HepG2 (cell line): Measurements from ENCODE around the gene SLC13A5. TPM values are rescaled to one million over a fixed set of nuclear protein-coding genes. Genes with fewer than 3 reads are reported as not detected.

Source experiments
- CENPBD1 ChIP-seq: sonication (generic); formaldehyde crosslinking; IDR thresholded peaks from 2 replicates; pipeline ENCODE4 v1.8.0; 2022; ENCODE audit warnings: missing genetic modification reagents, low read depth, mild to moderate bottlenecking, borderline replicate concordance
- CHD4 ChIP-seq: fragments of 200-600 bp; sonication (generic); IDR thresholded peaks from 2 replicates; pipeline ENCODE4 v1.7.0; 2017; ENCODE audit warnings: mild to moderate bottlenecking, low read length, borderline replicate concordance
- DMAP1 ChIP-seq: IDR thresholded peaks from 2 replicates; pipeline ENCODE4 v1.6.1; 2016
- GABPA ChIP-seq, 2 experiments: IDR thresholded peaks; 2 replicates each; pipeline ENCODE4 v1.6.1; 2011 to 2016; ENCODE audit warnings: low read depth in 2 of 2, low read length in 1 of 2, missing biosample characterization in 1 of 2, missing genetic modification characterization in 1 of 2
- HNF1B ChIP-seq: sonication (generic); formaldehyde crosslinking; IDR thresholded peaks from 2 replicates; pipeline ENCODE4 v1.5.1; 2020; ENCODE audit warnings: mild to moderate bottlenecking, moderate library complexity, missing genetic modification reagents
- HNF4A ChIP-seq: sonication (generic); formaldehyde crosslinking; IDR thresholded peaks from 2 replicates; pipeline ENCODE4 v1.4.0; 2020; ENCODE audit warnings: missing genetic modification reagents
- HNRNPL ChIP-seq: fragments of 200-400 bp; formaldehyde crosslinking; IDR thresholded peaks from 2 replicates; pipeline ENCODE4 v1.6.1; 2017; ENCODE audit warnings: mild to moderate bottlenecking, low read depth, low read length
- MAZ ChIP-seq, 2 experiments: sonication (generic) in 1 of 2; formaldehyde crosslinking in 1 of 2; IDR thresholded peaks; 2 replicates each; pipeline versions ENCODE4 v1.5.0 to v1.6.1; 2012 to 2020; ENCODE audit warnings: low read depth in 2 of 2, mild to moderate bottlenecking in 2 of 2, borderline replicate concordance in 1 of 2, improper control_type of control experiment in 1 of 2, low read length in 1 of 2, missing genetic modification reagents in 1 of 2, moderate library complexity in 1 of 2
- MED1 ChIP-seq: sonication (generic); formaldehyde crosslinking; IDR thresholded peaks from 2 replicates; pipeline ENCODE4 v1.4.0; 2020; ENCODE audit warnings: missing genetic modification reagents
- MXI1 ChIP-seq: IDR thresholded peaks from 3 replicates; pipeline ENCODE4 v1.6.1; 2012; ENCODE audit warnings: low read depth, low read length, inconsistent platforms, borderline replicate concordance
- POLR2AphosphoS5 ChIP-seq: IDR thresholded peaks from 2 replicates; pipeline ENCODE4 v1.6.1; 2012; ENCODE audit warnings: low read depth, low read length
- YEATS4 ChIP-seq: sonication (generic); formaldehyde crosslinking; IDR thresholded peaks from 2 replicates; pipeline ENCODE4 v1.4.0; 2020; ENCODE audit warnings: missing genetic modification reagents, borderline replicate concordance
- ZNF749 ChIP-seq: sonication (generic); formaldehyde crosslinking; IDR thresholded peaks from 2 replicates; pipeline ENCODE4 v1.8.0; 2022; ENCODE audit warnings: mild to moderate bottlenecking, missing genetic modification reagents, moderate library complexity, borderline replicate concordance
- ZNF781 ChIP-seq: sonication (generic); formaldehyde crosslinking; IDR thresholded peaks from 2 replicates; pipeline ENCODE4 v1.5.1; 2020; ENCODE audit warnings: borderline replicate concordance, mild to moderate bottlenecking, missing genetic modification reagents; ENCODE audit errors: not compliant biosample characterization
- polyA plus RNA-seq, 8 experiments: library from polyadenylated mRNA; depleted of rRNA in 3 of 8; stranded (reverse) in 7 of 8; unstranded in 1 of 8; fragments of >200 nt; fragmentation: Illumina TruSeq in 4 of 8; extraction: Trizol in 4 of 8; gene quantifications; 2 replicates each; pipeline versions ENCODE4 v1.2.1 to v1.2.3, GENCODE V29; 2011 to 2016; ENCODE audit warnings: low read depth in 4 of 8, missing spikeins in 1 of 8, mixed read lengths in 1 of 8; ENCODE audit not compliant: insufficient read depth in 1 of 8
- total RNA-seq, 5 experiments: library from RNA; depleted of rRNA; stranded (reverse); fragments of >200 nt; fragmentation: Illumina TruSeq; extraction: Trizol; gene quantifications; 2 replicates each; pipeline ENCODE4 v1.2.3, GENCODE V29; 2016; ENCODE audit warnings: low read depth in 1 of 5
- TF ChIP-seq, protein P1 (sequence below): sonication (generic); formaldehyde crosslinking; conservative IDR thresholded peaks from 2 replicates; pipeline ENCODE4 v1.4.0; 2020; ENCODE audit warnings: missing genetic modification reagents
- TF ChIP-seq, protein P2 (sequence below): sonication (generic); formaldehyde crosslinking; IDR thresholded peaks from 2 replicates; pipeline ENCODE4 v1.4.0; 2020; ENCODE audit warnings: missing genetic modification reagents, borderline replicate concordance
- TF ChIP-seq, protein P3 (sequence below): sonication (generic); formaldehyde crosslinking; IDR thresholded peaks from 2 replicates; pipeline ENCODE4 v1.8.1; 2023; ENCODE audit warnings: mild to moderate bottlenecking, missing genetic modification reagents

SLC13A5 gene
- total and polyA plus RNA-seq, 2 of the 13 experiments (the other 11 are each of a cell fraction or from before 2014, with no cell fraction given): 42.8 to 310 TPM

DNA sequence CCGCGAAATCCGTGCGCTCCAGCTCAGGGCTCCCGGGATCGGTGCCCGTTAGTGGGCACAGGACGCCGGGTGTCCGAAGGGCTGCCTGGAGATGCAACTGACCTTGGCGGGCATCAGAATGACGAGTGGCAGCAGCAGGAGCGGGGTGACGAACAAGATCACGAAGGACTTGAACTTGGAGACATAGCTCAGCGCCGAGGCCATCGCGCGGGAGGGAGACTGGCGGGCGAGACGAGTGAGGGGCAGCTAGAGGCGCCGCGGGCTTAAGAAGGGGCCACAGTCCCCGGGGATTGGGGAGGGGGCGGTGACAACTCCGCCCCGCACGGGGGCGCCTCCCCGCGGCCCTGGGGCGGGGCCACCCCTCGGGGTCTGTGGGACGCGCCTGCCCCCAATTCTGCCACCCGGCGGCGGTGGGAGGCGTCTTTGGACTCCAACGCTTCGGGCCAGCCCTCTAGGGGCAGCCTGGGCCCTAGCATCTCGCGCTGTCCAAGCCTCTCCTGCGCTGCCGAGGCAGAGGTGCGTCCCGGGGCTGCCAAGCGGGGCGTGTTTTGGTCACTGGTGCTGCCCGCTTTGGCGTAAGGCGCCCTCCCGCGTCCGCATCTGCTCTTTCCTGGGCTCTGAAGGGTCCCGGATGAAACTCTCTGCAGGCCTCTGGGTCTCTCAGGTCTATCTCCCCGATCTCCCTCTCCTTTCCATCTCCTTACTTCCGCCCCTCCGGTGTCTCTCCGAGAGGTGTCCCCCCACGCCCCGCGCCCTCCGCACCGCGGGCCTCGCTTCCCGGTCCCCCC, at the start of gene SLC13A5 (continued):
- no peak for TF ChIP-seq GABPA (IDR thresholded peaks at IDR 0.05; ENCODE audit: low read depth, low read length)
- no peak for TF ChIP-seq GABPA (CRISPR knock-in tag; IDR thresholded peaks at IDR 0.05; ENCODE audit: low read depth)
- peak; percentile 69 for TF ChIP-seq YEATS4 (CRISPR knock-in tag)
- TF ChIP-seq POLR2AphosphoS5: peak; percentile 99
- TF ChIP-seq HNF1B (CRISPR knock-in tag): peak; percentile 36; the same call in 1 of the 2 replicates
- TF ChIP-seq MXI1: peak; percentile 65; the same call in 1 of the 3 replicates
- 0 out of 2 replicates have a peak, but pooled peaks have one; percentile 31 for TF ChIP-seq ZNF749
- TF ChIP-seq HNF4A (CRISPR knock-in tag): peak; percentile 58
- TF ChIP-seq, protein P1, sequence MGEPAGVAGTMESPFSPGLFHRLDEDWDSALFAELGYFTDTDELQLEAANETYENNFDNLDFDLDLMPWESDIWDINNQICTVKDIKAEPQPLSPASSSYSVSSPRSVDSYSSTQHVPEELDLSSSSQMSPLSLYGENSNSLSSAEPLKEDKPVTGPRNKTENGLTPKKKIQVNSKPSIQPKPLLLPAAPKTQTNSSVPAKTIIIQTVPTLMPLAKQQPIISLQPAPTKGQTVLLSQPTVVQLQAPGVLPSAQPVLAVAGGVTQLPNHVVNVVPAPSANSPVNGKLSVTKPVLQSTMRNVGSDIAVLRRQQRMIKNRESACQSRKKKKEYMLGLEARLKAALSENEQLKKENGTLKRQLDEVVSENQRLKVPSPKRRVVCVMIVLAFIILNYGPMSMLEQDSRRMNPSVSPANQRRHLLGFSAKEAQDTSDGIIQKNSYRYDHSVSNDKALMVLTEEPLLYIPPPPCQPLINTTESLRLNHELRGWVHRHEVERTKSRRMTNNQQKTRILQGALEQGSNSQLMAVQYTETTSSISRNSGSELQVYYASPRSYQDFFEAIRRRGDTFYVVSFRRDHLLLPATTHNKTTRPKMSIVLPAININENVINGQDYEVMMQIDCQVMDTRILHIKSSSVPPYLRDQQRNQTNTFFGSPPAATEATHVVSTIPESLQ (CRISPR knock-in tag): peak; percentile 88; the same call in 1 of the 2 replicates
- TF ChIP-seq DMAP1 (CRISPR knock-in tag): no peak
- TF ChIP-seq MAZ (IDR thresholded peaks at IDR 0.05; ENCODE audit: borderline replicate concordance, low read depth, low read length): peak; percentile 96
- TF ChIP-seq MAZ (CRISPR knock-in tag; IDR thresholded peaks at IDR 0.05; ENCODE audit: low read depth): peak; percentile 81; the same call in 1 of the 2 replicates
- TF ChIP-seq, protein P2, sequence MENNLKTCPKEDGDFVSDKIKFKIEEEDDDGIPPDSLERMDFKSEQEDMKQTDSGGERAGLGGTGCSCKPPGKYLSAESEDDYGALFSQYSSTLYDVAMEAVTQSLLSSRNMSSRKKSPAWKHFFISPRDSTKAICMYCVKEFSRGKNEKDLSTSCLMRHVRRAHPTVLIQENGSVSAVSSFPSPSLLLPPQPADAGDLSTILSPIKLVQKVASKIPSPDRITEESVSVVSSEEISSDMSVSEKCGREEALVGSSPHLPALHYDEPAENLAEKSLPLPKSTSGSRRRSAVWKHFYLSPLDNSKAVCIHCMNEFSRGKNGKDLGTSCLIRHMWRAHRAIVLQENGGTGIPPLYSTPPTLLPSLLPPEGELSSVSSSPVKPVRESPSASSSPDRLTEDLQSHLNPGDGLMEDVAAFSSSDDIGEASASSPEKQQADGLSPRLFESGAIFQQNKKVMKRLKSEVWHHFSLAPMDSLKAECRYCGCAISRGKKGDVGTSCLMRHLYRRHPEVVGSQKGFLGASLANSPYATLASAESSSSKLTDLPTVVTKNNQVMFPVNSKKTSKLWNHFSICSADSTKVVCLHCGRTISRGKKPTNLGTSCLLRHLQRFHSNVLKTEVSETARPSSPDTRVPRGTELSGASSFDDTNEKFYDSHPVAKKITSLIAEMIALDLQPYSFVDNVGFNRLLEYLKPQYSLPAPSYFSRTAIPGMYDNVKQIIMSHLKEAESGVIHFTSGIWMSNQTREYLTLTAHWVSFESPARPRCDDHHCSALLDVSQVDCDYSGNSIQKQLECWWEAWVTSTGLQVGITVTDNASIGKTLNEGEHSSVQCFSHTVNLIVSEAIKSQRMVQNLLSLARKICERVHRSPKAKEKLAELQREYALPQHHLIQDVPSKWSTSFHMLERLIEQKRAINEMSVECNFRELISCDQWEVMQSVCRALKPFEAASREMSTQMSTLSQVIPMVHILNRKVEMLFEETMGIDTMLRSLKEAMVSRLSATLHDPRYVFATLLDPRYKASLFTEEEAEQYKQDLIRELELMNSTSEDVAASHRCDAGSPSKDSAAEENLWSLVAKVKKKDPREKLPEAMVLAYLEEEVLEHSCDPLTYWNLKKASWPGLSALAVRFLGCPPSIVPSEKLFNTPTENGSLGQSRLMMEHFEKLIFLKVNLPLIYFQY (CRISPR knock-in tag): 0 out of 2 replicates have a peak, but pooled peaks have one; percentile 47
- TF ChIP-seq, protein P3, sequence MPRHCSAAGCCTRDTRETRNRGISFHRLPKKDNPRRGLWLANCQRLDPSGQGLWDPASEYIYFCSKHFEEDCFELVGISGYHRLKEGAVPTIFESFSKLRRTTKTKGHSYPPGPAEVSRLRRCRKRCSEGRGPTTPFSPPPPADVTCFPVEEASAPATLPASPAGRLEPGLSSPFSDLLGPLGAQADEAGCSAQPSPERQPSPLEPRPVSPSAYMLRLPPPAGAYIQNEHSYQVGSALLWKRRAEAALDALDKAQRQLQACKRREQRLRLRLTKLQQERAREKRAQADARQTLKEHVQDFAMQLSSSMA (CRISPR knock-in tag): peak; percentile 73; the same call in 1 of the 2 replicates
- TF ChIP-seq MED1: peak; percentile 91
- peak; percentile 44 for TF ChIP-seq ZNF781 (CRISPR knock-in tag)
- TF ChIP-seq CENPBD1: no peak
- TF ChIP-seq CHD4: no peak
- peak; percentile 89 for TF ChIP-seq HNRNPL
